ENCODE data around the gene CHST15.
A peak's percentile ranks its signal among the peaks of the same experiment; 100 is the strongest.

Gene CHST15

DNA sequence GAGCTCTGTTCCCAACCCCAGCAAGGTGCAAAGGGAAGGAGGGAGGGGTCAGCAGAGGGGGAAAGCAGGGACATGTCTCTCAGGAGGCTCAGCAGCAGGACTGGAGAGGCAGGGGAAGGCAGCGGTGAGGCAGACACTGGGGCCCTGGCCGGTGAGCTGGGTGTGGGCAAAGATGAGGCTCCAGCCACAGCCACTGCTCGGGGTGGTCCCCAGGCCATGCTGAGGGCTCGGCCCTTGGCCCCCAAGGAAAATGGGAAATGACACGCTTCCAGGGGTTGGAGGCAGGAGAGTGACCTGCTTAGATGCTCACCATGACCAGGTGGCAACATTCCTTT is 35.4 kb upstream of the CHST15 start:
- no peak overlapping the region for H3K4me3 ChIP-seq (ENCODE audit: control insufficient read depth, low read depth, low read length)
- no peak for DNase-seq (ENCODE audit: low read depth)
- TF ChIP-seq, protein P1, sequence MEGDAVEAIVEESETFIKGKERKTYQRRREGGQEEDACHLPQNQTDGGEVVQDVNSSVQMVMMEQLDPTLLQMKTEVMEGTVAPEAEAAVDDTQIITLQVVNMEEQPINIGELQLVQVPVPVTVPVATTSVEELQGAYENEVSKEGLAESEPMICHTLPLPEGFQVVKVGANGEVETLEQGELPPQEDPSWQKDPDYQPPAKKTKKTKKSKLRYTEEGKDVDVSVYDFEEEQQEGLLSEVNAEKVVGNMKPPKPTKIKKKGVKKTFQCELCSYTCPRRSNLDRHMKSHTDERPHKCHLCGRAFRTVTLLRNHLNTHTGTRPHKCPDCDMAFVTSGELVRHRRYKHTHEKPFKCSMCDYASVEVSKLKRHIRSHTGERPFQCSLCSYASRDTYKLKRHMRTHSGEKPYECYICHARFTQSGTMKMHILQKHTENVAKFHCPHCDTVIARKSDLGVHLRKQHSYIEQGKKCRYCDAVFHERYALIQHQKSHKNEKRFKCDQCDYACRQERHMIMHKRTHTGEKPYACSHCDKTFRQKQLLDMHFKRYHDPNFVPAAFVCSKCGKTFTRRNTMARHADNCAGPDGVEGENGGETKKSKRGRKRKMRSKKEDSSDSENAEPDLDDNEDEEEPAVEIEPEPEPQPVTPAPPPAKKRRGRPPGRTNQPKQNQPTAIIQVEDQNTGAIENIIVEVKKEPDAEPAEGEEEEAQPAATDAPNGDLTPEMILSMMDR (IDR thresholded peaks at IDR 0.05; ENCODE audit: control insufficient read depth, insufficient read depth, low read depth, low read length, missing control alignments): no peak

DNA sequence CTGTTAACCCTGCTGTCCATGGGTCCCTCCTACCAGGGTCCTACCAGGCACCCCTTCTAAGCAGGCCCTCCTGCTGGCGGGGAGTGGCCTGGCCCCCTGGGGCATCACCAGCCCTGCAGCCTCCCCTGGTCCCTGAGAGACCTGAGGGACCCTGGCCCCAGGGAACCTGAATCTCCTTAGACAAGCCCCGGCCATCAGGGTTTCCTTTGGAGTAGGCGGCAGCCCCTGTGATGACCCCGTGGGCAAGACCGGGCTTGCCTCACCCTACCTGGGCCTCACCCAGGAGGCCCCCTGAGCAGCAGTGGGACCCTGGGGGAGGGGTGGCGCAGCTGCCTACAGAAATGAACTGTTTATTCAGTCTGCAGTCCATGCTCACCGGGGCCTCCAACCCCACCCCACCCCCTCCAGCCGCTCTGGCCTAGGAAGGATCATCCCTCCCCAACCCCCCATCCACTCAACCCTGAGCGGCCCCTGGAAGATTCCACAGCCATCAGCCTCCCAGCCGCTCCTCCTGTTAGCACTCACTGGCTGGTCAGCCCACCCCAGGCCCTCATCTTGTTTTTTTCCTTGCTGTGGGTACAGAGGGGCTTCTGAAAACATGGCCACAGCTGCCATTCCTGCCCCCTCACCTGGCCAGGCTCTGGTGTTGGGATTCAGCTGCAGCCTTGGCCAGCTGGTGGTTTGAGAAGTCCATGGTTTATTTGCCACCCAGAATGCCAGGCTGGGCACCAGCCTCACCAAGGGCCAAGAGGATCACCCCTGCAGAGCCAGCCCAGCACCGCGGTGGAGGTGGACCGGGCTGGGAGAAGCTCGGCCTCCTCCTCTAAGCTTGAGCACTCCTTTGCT is 34.8 kb upstream of the CHST15 start:
- no peak for DNase-seq (ENCODE audit: low read depth)
- TF ChIP-seq, protein P1 (IDR thresholded peaks at IDR 0.05; ENCODE audit: control insufficient read depth, insufficient read depth, low read depth, low read length, missing control alignments): no peak
- no peak overlapping the region for H3K4me3 ChIP-seq (ENCODE audit: control insufficient read depth, low read depth, low read length)

DNA sequence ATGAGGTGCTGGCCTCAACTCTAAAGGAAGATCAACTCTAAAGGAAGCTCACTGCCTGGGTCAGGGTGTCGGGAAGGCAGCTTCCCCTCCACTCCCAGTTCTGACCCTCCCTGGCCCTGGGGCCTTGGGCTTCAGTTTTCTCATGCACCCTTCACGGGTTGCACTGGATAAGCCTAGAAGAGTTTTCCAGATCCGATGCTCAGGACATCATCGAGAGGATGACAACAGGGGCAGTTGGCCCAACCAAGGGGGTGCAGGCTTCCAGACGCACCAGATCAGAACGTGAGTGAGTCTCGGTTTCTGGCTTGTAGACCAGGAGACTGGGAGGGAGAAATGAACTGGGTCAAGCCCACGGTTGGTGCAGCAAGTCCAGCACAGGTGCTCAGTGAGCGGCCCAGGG is 34.2 kb upstream of the CHST15 start:
- TF ChIP-seq, protein P1 (IDR thresholded peaks at IDR 0.05; ENCODE audit: control insufficient read depth, insufficient read depth, low read depth, low read length, missing control alignments): no peak
- no peak for DNase-seq (ENCODE audit: low read depth)

DNA sequence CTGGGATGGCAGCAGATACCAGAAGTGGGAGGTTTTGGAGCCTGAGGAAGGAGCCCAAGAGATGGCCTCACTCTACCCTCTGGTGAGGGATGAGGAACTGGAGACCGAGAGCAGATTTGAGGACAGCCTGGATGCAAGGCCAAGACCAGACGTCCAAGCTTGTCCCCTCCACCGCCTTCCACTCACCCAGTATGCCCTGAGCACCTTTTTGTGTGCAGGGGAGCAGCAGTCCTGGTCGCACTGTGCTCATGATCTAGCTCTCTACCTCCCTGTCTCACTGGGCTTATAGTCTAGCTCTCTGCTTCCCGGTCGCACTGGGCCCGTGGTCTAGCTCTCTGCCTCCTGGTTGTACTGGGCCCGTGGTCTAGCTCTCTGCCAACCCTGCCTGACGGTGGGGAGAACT is 33.6 kb upstream of the CHST15 start:
- H3K4me3 ChIP-seq (ENCODE audit: control insufficient read depth, low read depth, low read length): no peak overlapping the region
- DNase-seq (ENCODE audit: low read depth): no peak
- TF ChIP-seq, protein P1 (IDR thresholded peaks at IDR 0.05; ENCODE audit: control insufficient read depth, insufficient read depth, low read depth, low read length, missing control alignments): no peak

More for the DNA sequence above, 34.2 kb upstream of the CHST15 start:
- H3K4me3 ChIP-seq (ENCODE audit: control insufficient read depth, low read depth, low read length): no peak overlapping the region

DNA sequence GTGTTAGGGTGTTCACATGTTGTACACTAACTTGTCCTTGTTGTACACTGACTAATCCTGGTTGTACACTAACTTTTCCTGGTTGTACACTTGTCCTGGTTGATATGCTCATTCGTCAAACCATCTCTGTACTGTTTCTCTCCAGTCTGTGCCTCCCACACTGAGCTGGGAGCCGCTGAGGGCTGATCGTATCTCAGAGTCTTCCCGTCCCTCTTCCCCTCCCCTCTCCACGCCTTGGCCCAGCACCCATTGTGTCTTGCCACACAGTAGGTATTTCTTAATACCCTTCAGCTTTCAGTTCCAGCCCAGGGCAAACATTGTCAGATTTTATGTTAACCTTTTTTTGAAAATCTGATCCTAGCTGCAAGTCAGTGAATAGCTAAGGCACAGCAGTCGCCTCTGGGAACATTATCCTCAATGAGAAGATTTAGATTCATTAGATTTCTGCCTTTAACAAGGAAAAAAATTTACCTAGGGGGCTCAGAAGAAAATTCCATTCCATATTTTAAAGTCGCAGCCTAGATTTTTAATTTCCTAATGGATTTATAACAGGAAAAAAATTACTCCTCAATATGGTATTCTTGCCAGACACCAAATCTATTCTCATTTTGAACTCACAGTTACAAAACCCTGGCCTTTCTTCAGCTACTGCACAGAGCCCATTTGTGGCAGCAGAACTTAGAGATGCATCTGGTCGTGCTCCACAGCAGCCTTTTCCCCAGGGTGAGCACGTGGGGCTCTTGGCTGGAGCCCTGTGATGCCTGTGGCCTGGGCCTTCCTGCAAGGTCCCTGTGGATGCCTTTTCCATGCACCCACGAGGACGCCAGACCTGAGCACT is 33.0 kb upstream of the CHST15 start:
- TF ChIP-seq, protein P1 (IDR thresholded peaks at IDR 0.05; ENCODE audit: control insufficient read depth, insufficient read depth, low read depth, low read length, missing control alignments): no peak
- no peak overlapping the region for H3K4me3 ChIP-seq (ENCODE audit: control insufficient read depth, low read depth, low read length)
- no peak for DNase-seq (ENCODE audit: low read depth)

DNA sequence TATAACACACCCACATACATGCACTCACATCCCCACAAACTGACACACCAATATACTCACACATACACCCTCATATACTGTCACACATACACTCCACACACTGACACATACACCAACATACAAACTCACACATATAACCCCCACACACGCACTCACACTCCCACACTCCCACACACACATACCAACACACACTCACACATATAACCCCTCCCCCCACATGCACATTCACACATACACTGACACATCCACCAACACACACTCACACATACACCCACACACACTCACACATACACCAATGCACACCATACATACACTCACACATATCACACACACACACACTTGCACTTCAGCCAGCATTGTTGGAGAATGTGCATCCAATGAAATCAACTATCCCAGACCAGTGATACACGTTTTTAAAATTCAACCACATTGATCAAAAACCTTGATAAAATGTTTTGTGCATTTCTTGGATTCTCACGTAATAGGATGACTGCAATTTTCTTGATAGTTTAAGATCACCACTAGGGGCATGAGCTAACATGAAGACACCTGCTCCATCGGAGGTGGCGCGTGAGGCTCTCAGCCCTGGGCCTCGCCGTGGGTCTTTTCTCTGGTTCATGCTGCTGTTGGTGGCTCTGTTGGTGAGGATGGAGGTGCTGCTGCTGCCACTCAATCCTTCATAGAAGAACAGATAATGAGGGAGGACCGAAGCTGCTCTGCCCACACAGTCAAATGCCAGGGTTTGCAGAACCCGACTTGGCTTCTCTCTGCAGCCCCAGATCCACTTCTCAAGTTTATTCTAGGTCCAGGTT is 32.1 kb upstream of the CHST15 start:
- H3K4me3 ChIP-seq (ENCODE audit: control insufficient read depth, low read depth, low read length): no peak overlapping the region
- no peak for DNase-seq (ENCODE audit: low read depth)
- TF ChIP-seq, protein P1 (IDR thresholded peaks at IDR 0.05; ENCODE audit: control insufficient read depth, insufficient read depth, low read depth, low read length, missing control alignments): peak; percentile 44
